RKO (cell line): Measurements from ENCODE around the gene CDC25C.
"Not testable (repeated sequence)": the region's sequence is repeated elsewhere in the genome, so short reads cannot be mapped to it uniquely, and the experiment has no call there.

Experiments
- DNase-seq: peaks from one replicate; pipeline ENCODE4 v3.0.0-alpha.2; 2016; ENCODE audit warnings: low spot score

CDC25C gene

DNA sequence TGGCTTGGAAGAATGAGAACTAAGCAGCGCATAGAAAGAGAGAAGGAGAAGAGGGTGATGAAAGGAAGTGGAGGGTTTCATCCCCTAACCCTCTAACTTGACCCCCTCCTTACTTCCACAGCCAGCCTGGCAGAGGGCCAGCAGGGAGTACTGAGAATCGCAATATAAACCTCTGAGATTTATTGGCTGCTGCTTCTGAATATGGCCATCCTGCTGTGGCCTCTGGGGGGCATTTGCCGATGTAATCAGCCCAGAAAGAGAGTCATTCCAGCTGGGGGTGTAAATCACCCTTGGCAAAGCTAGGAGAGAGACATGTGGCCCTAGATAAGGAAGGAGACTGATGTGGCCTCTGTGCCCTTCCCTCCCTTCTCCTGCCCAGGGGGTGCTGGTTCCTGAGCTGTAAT lies 56.2 kb downstream of the CDC25C start:
- no peak for DNase-seq

DNA sequence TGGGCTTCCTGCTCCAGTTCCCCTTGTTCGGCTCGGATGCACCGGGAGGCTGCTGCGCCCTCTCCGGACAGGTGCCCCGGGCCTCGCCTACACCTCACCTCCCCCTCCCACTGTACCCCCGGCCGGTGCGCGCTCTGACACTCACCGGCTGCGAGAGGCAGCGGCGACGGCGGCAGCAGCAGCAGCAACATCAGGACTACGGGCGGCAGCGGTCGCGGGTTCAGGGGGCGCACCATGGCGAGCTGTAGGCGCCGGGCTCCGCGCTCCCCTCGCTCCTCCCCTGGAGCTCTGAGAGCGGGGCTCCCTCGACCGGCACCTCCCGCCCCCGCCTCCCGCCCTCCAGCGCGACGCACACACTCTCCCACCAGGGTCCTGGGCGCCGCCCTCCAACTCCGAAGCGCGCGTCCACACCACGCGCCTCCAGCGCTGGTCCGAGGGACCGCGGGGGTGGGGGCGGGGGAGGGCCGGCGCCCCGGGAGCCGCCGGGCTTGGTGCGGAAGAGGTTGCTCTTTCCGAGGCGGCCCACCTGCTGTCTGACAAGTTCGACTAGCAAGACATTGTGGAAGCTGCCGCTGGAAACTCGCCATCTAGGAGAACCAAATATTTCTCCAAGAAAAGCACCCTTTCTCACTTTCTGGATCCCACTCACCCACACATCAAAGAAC lies 57.3 kb downstream of the CDC25C start, which contains the start of gene GFRA3:
Gene GFRA3, minus strand, starts transcription at position 433 of the 665 bp plus-strand sequence. Its CDS starts 197 bp downstream, at position 236.
- DNase-seq = no peak

GRCh38 chr5:138273834-138274188 lies 57.8 kb downstream of the CDC25C start:
- DNase-seq = no peak

DNA sequence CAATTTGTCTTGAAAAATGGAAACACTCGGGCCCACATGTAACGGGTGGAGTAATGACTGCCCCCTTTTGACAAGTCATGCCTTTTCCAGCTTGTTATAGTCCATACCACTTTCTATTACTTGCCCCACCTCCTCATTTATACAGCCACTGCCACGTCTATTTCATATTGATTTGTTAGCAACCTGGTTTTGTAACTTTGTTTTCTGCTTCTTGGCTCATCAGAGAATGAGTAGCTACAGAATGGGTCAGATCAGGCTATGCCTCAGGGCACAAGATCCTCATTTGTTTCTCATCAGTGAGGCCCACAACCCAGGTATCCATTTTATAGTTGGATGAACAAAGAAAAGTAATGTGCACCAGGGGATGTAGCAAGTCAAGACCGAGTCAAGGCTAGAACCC lies 58.9 kb downstream of the CDC25C start:
- no peak for DNase-seq

- no peak for DNase-seq
These were observed 60.3 kb downstream of the CDC25C start for GRCh38 chr5:138271281-138271680.

DNA sequence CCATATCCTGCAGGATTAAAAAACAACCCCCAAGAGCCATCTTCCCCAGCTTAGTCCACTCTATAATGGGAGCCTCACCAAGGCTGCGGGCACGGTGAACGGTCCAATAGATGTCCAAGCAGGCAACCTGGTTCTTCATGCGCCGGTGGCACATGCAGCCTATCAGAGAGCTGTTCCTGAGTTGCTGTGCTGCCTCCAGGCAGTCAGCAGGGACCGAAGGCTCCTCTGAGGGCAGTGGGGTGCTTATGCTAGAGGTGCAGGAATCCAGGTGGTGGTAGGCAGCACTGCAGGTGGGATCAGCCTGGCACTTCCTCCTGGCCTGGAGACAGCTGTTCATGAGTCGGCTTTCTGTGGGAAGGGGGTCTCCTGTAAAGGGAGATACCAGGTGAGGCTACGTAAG lies 67.4 kb downstream of the CDC25C start:
- no peak for DNase-seq

DNA sequence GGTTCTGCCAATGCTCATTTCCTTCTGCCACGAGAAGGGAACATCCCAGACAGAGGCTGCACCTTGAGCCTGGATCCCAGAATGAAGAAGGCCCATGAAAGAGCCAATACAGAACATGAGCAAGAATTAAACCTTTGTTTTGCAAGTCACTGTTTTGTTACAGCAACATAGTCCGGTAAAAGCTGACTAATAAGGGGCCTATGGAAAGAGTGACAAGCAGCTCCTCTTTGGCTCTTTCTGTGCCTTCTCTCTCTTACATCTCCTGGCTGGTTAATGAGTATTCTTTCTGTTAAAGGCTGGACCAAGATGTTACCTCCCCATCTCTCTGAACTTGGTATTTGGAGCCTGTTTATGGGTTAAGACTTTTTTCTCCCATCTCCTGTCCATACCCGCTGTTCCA lies 68.0 kb downstream of the CDC25C start:
- no peak for DNase-seq

DNA sequence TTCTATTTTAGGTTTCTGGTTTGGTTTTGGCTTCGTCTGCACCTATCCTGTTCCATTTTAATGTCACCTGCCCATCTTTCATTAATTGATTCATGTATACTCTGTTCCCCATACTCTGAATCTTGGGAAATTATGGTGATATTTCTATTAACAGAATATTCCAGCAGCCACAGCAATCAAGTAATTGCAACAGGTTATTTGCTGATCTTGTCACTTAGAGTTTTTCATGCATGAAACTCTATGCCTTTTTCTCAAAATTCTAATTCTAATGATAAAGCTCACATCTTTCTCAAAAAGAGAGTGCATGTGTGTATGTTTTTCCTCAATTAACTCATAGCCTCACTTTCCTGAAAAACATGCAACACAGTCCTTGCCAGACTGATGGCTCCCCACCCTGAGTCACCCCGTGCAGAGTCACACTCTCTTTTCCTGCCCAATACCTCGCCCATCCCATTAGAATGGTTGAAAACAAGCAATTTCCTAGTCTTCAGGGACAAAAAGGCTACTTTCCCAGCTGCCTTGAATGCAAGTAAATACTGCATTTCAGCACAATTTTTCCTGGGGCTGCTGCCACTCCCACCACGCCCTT lies 72.8 kb downstream of the CDC25C start:
- no peak for DNase-seq

GRCh38 chr5:138257583-138257982 lies 74.0 kb downstream of the CDC25C start:
- no peak for DNase-seq

GRCh38 chr5:138252944-138253343 lies 78.7 kb downstream of the CDC25C start:
- no peak for DNase-seq

- DNase-seq = not testable (repeated sequence)
These were observed 83.8 kb downstream of the CDC25C start for GRCh38 chr5:138247800-138248199.

DNA sequence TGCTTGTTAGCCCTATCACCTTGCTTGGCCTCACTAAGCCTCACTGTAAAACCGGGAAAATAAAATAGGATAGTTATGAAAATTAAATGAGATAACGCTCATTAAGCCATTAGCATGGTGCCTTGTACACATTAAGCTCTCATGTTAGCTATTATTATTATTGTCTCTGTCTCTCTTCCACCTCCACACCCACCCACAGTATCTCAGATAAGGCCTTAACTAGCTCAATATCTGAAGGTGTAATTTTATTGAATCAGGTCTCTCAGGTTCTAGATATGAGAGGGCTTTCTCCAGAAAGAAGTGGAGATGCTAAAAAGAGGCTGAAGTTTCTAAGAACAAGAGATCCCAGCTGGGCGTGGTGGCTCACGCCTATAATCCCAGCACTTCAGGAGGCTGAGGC lies 84.8 kb downstream of the CDC25C start:
- DNase-seq = no peak

GRCh38 chr5:138246334-138246733 lies 85.3 kb downstream of the CDC25C start:
- no peak for DNase-seq

DNA sequence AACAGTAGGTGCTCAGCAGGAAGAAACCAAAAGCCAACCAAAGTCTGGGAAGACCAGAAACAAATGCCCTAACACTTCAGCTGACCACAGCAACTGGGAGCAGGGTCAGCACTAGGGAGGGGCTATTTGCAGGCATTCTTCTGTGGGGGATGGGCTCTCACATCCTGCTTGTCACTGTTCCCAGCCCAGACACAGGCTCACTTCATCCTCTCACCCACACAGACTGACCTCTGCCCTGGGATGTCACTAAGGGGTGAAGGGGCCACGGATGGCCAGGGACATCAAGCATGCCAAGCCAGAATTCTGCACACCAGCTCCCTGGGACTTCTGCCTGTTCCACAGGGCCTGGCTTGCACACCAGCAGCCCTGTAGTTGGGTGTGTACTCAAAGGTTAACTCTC lies 85.9 kb downstream of the CDC25C start:
- no peak for DNase-seq

DNA sequence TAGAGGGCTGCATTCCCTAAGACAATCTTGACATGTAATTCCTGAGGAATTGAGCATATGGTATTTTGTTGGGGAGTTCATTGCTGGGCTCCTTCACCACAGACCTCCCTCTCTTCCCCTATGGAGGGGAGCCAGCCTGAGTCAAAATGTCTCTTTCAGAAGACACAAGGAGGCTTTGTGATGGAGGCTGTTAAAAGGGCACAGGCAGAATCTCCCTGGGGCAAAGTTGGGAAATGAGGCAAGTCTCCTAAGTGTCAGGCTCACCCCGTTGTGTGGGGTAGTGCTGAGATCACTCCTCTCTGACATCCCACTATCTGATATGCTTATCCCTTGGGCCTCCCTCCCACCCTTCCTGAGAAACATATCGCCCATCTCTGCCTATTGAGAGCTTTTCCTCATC lies 87.8 kb downstream of the CDC25C start:
- no peak for DNase-seq

- DNase-seq = no peak
These were observed 89.7 kb downstream of the CDC25C start for GRCh38 chr5:138241688-138242571.

- DNase-seq = no peak
These were observed 90.8 kb downstream of the CDC25C start for GRCh38 chr5:138240650-138241385.

GRCh38 chr5:138238034-138238433 lies 93.6 kb downstream of the CDC25C start:
- DNase-seq = no peak
